Loucy (cell line): ENCODE measurements around the gene RNF166.

ENCODE experiments used
- EZH2phosphoT487 ChIP-seq: fragments of 200-600 bp; IDR thresholded peaks from 2 replicates; pipeline ENCODE4 v1.6.1; 2018; ENCODE audit warnings: antibody characterized with exemption, mild to moderate bottlenecking, moderate library complexity, borderline replicate concordance
- TF ChIP-seq, protein P1 (sequence below): fragments of 200-600 bp; sonication (generic); conservative IDR thresholded peaks from 2 replicates; pipeline ENCODE4 v1.5.1; 2014; ENCODE audit warnings: mild to moderate bottlenecking, antibody characterized with exemption, low read length

GRCh38 chr16:88710556-88710955, 4.3 kb upstream of the RNF166 start:
- no peak for TF ChIP-seq EZH2phosphoT487
- TF ChIP-seq, protein P1, sequence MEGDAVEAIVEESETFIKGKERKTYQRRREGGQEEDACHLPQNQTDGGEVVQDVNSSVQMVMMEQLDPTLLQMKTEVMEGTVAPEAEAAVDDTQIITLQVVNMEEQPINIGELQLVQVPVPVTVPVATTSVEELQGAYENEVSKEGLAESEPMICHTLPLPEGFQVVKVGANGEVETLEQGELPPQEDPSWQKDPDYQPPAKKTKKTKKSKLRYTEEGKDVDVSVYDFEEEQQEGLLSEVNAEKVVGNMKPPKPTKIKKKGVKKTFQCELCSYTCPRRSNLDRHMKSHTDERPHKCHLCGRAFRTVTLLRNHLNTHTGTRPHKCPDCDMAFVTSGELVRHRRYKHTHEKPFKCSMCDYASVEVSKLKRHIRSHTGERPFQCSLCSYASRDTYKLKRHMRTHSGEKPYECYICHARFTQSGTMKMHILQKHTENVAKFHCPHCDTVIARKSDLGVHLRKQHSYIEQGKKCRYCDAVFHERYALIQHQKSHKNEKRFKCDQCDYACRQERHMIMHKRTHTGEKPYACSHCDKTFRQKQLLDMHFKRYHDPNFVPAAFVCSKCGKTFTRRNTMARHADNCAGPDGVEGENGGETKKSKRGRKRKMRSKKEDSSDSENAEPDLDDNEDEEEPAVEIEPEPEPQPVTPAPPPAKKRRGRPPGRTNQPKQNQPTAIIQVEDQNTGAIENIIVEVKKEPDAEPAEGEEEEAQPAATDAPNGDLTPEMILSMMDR, result no peak
